GM13977 (cell line): Measurements from ENCODE around the gene TNIP1.

ENCODE experiments used
- DNase-seq: peaks from one replicate; pipeline ENCODE4 v3.0.0; 2012; ENCODE audit warnings: low spot score
- in situ Hi-C: fragments of 300-500 bp; cut with MboI; formaldehyde crosslinking; loops from one replicate; pipeline ENCODE4 v1.12.0; 2022; ENCODE audit warnings: low sequenced_read_pairs, low pct_unique_long_range_greater_than_20kb, mixed read lengths, inconsistent platforms; ENCODE audit not compliant: unreplicated experiment
- TF ChIP-seq, protein P1 (sequence below): IDR thresholded peaks from 2 replicates; pipeline ENCODE4 v1.5.1; 2012; ENCODE audit warnings: mild to moderate bottlenecking, control low read depth; ENCODE audit not compliant: insufficient read depth; ENCODE audit errors: extremely low read depth, missing control alignments

The TNIP1 gene

DNA sequence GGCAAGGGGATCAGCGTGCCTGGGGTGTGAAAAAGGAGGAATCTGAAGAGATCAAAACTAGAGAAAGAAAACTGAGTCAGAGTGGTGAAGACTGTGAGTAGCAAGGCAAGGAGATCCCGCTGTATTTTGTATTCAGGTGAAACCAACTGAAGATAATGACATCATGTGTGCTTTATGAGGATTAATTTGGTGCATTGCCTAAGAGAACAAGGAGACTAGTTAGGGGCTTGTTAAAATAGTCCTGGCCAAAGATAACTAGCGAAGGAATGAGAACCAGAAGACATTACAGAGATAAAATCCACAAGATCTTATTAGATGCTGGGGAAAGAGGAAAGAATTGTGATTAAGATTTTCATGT lies 77.4 kb downstream of the TNIP1 start:
- in situ Hi-C loops = no loop called here
- DNase-seq = no peak

DNA sequence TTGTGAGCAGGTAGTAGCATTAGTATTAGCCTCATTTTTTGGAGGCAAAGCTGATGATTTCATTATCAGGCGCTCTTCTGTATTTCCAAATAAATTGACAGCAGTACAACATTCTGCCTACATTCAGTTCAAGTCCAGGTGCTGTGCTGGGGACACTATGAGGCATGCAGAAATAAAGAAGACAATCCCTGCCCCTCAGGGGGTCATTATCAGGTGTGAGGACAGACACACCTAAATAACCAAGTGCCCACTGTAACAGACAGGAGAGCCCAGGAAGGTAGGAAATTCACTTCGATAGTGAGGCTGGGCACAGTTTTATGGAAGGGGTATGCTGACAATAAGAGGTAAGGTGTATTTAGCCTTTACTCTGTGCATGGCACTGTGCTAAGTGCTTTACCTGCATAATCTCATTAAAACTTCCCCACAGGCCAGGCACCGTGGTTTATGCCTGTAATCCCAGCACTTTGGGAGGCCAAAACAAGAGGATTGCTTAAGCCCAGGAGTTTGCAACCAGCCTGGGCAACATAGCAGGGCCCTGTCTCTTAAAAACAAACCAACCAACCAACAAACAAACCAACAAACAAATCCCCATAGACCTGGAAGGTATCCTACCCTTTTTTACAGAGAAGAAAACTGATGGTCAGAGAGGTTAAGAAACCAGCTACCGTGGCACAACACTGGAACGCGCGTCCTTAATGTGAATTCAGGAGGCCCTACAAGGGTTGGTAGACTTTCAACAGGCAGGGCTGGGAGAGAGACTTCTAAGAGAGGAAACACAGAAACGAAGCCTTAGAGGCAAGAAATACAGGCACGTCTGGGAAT lies 77.9 kb downstream of the TNIP1 start:
- no peak for DNase-seq
- TF ChIP-seq, protein P1, sequence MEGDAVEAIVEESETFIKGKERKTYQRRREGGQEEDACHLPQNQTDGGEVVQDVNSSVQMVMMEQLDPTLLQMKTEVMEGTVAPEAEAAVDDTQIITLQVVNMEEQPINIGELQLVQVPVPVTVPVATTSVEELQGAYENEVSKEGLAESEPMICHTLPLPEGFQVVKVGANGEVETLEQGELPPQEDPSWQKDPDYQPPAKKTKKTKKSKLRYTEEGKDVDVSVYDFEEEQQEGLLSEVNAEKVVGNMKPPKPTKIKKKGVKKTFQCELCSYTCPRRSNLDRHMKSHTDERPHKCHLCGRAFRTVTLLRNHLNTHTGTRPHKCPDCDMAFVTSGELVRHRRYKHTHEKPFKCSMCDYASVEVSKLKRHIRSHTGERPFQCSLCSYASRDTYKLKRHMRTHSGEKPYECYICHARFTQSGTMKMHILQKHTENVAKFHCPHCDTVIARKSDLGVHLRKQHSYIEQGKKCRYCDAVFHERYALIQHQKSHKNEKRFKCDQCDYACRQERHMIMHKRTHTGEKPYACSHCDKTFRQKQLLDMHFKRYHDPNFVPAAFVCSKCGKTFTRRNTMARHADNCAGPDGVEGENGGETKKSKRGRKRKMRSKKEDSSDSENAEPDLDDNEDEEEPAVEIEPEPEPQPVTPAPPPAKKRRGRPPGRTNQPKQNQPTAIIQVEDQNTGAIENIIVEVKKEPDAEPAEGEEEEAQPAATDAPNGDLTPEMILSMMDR = no peak
- in situ Hi-C loops = no loop called here

More for the DNA sequence above, 77.4 kb downstream of the TNIP1 start:
- TF ChIP-seq, protein P1 = no peak

DNA sequence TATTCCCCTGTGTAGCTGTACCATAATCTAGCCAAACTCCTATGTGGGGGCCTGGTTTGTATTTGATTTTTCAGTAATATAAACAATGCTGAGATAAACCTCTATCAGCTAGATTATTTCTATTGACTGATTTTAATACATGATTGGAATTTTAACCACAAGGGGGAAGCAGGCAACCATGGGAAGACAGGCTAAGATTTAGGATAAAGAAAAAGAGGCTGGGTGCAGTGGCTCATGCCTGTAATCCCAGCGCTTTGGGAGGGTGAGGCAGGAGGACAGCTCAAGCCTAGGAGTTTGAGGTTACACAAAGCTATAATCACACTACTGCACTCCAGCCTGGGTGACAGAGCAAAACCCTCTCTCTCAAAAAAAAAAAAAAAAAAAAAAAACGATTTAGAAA lies 78.6 kb downstream of the TNIP1 start:
- in situ Hi-C loops = no loop called here
- DNase-seq = no peak
- TF ChIP-seq, protein P1 = peak; percentile 20

DNA sequence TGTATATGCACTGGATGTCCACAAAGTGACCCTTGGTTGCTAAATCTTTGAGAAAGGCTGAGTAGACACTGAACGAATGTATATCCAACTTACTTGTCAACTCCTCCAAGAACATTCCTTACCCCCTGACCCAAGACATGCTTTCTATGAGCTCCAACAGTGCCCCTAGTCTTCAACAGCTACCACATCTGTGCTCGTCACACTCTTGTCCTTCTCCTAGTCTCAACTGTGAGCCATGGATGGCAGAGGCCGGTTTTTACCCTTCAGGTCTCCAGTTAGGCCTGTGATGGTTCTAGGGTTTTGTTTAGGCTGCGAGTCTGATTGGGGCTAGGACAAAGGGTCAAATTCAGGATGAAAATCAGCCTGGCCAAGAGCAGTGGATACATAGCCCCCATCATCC lies 79.4 kb downstream of the TNIP1 start:
- in situ Hi-C loops = no loop called here
- DNase-seq = no peak
- TF ChIP-seq, protein P1 = no peak

DNA sequence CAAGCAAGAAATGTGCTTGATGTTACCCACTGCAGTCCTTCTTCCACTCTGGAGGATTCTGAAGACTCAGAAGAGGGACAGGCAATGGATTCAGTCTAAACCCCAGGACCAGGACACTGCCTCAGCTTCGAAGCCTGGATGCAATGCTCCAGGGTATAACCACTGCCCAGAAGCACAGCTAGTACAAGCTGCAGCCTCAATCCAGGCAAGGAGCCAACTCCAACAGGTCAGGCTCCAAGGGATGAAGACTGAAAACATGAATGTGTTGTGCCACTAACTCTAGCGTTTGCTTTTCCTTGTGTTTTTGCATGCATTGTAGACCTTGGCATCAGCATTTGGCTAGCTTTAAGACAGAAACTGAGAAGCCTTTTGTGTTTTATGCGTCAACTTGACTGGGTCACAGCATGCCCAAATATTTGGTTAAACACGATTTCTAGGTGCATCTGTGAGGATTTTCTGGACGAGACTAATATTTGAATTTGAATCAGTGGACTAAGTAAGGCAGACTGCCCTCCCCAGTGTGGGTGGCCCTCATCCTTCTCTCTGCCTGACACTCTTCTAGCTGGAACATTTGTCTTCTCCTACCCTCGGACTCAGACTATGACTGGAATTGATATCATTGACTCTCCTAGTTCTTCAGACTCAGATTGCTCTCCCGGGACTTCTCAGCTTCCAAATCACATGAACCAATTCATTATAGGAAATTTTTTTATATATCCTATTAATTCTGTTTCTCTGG lies 81.0 kb downstream of the TNIP1 start:
- DNase-seq = no peak
- in situ Hi-C loops = no loop called here
- TF ChIP-seq, protein P1 = no peak

DNA sequence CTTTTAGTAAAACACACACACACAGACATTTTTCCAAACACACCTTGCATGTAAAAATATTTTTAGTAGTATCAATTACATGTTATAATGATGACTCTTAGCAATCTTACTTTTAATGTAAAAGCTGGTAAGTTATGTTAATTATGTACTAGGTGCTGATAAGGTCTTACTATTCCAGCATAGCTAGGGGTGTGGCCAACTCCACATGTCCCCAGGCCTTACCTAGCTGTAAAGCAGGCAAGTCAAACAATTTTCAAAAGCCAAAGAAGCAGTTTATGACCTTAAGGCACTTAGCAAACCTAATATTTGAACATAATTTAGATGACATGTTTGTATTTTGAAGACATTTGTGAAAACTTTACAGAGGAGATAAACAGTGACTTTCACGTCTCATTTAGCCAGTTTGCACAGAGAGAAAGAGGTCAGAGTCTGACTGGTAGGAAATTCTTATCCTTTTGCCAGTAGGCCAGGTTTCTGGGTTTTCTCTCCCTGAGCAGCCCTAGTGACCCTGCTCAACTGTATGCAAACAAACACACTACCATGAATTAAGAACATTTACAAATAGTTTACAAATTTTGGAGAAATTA lies 86.9 kb downstream of the TNIP1 start:
- no peak for DNase-seq

More for the DNA sequence above, 86.9 kb downstream of the TNIP1 start:
- in situ Hi-C loops = no loop called here
- TF ChIP-seq, protein P1 = no peak
